OCI-LY3 (cell line): ENCODE measurements around the gene UNC5A.

ENCODE experiments used
- EZH2phosphoT487 ChIP-seq: fragments of 200-600 bp; shearing (Covaris generic); IDR thresholded peaks from 2 replicates; pipeline ENCODE4 v1.6.1; 2018; ENCODE audit warnings: antibody characterized with exemption, mixed run types, low read depth
- TF ChIP-seq, protein P1 (sequence below): fragments of 200-600, 300-600 bp; sonication (generic); IDR thresholded peaks from 2 replicates; pipeline ENCODE4 v1.5.1; 2014; ENCODE audit warnings: antibody characterized with exemption, low read length, low read depth

DNA sequence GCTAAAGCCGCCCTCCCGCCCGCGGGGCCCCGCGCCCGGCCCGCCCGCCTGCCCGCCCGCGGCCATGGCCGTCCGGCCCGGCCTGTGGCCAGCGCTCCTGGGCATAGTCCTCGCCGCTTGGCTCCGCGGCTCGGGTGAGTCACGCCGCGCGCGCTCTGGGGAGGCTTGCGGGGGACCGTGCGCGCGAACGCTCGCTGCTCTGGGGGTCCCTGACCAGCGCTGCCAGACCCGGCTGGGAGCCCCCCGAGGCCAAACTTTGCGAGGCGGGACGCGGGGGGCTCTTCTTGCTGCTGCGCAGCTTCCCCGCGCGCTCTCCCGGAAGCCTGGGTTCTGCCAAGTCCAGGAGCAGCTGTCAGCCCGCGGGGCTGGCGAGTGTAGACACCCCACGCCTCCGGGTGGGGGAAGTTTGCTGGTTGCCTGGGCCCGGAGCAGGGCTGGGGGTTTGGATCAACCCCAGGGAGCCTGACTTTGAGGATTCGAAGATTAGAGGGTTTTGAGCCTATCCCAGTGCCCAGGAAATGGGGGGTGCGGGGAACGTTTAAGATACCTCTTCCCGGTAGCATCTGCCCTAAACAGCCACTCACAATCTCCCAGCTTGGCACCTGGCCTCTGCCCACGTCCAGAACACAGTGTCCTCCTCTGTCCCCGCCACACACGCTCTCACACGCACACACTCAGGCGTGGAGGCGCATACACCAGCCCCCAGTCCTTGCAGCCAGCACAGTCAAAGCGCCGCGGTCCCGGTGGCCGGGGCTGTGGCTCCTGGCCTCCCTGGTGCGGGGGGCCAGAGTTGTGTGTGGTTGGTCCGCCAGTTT, 535 bp downstream of the UNC5A start:
- TF ChIP-seq, protein P1, sequence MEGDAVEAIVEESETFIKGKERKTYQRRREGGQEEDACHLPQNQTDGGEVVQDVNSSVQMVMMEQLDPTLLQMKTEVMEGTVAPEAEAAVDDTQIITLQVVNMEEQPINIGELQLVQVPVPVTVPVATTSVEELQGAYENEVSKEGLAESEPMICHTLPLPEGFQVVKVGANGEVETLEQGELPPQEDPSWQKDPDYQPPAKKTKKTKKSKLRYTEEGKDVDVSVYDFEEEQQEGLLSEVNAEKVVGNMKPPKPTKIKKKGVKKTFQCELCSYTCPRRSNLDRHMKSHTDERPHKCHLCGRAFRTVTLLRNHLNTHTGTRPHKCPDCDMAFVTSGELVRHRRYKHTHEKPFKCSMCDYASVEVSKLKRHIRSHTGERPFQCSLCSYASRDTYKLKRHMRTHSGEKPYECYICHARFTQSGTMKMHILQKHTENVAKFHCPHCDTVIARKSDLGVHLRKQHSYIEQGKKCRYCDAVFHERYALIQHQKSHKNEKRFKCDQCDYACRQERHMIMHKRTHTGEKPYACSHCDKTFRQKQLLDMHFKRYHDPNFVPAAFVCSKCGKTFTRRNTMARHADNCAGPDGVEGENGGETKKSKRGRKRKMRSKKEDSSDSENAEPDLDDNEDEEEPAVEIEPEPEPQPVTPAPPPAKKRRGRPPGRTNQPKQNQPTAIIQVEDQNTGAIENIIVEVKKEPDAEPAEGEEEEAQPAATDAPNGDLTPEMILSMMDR = no peak
- TF ChIP-seq EZH2phosphoT487 = no peak
